Gastrocnemius medialis (tissue), 4 donors: ENCODE results near the gene CABCOCO1. TPM values are rescaled to one million over a fixed set of nuclear protein-coding genes. Genes with fewer than 3 reads are reported as not detected.
"Not testable (repeated sequence)": the region's sequence is repeated elsewhere in the genome, so short reads cannot be mapped to it uniquely, and the experiment has no call there.

Source experiments
- ATAC-seq, 2 donors: fragments of 150-250 bp; one replicate each; pipeline ENCODE4 v1.9.1; 2016
- DNase-seq, 2 donors: peaks; one replicate each; pipeline ENCODE4 v3.0.0-alpha.2; 2019
- H3K27ac ChIP-seq, 4 donors: fragments of 200-600 bp; sonication (generic); 1 replicate in 1 of 4; 2 replicates in 3 of 4; pipeline ENCODE4 v1.5.1; 2016 to 2018; ENCODE audit warnings: mild to moderate bottlenecking in 2 of 4, moderate library complexity in 1 of 4
- H3K27me3 ChIP-seq, 3 donors: fragments of 200-600 bp; sonication (generic) in 2 of 3; 1 replicate in 1 of 3; 2 replicates in 2 of 3; pipeline versions ENCODE4 v1.5.1 to v1.6.0; 2016 to 2019; ENCODE audit warnings: mild to moderate bottlenecking in 1 of 3, moderate library complexity in 1 of 3
- H3K36me3 ChIP-seq, 2 donors: fragments of 200-600 bp; sonication (generic) in 1 of 2; one replicate each; pipeline ENCODE4 v1.5.1; 2017 to 2018
- H3K4me1 ChIP-seq, 2 donors: fragments of 200-600 bp; sonication (generic) in 1 of 2; one replicate each; pipeline ENCODE4 v1.5.1; 2016 to 2017; ENCODE audit warnings: mild to moderate bottlenecking in 2 of 2
- H3K4me3 ChIP-seq, 4 donors: fragments of 200-600 bp; sonication (generic) in 3 of 4; 1 replicate in 1 of 4; 2 replicates in 3 of 4; pipeline ENCODE4 v1.5.1; 2016 to 2019; ENCODE audit warnings: mild to moderate bottlenecking in 2 of 4
- H3K9me3 ChIP-seq, 3 donors: fragments of 200-600 bp; sonication (generic) in 2 of 3; 1 replicate in 1 of 3; 2 replicates in 2 of 3; pipeline ENCODE4 v1.5.1; 2016 to 2019
- CTCF ChIP-seq, 5 experiments: fragments of 450-650 bp in 3 of 5; fragments of 200-600 bp in 2 of 5; sonication (generic) in 2 of 5; IDR thresholded peaks in 4 of 5; conservative IDR thresholded peaks in 1 of 5; 1 replicate in 4 of 5; 2 replicates in 1 of 5; pipeline ENCODE4 v1.5.1; 2016 to 2019; ENCODE audit warnings: antibody characterized with exemption in 5 of 5, mild to moderate bottlenecking in 3 of 5, moderate library complexity in 3 of 5
- POLR2A ChIP-seq, 2 donors: fragments of 450-650 bp; IDR thresholded peaks; one replicate each; pipeline ENCODE4 v1.6.1; 2017; ENCODE audit warnings: antibody characterized with exemption in 2 of 2, mild to moderate bottlenecking in 2 of 2, moderate library complexity in 2 of 2
- in situ Hi-C, 4 donors: fragments of 200-750 bp; cut with MboI; loops; one replicate each; pipeline versions ENCODE4 v1.15.0 to v1.8.0; 2017; ENCODE audit warnings: low sequenced_read_pairs in 4 of 4
- intact Hi-C: fragments of 100-400 bp; cut with DNase I; formaldehyde crosslinking; loops from one replicate; pipeline ENCODE4 v1.15.1; 2023; ENCODE audit warnings: low total_unique reads
- total RNA-seq, 4 donors: library from RNA; depleted of rRNA; stranded (reverse); fragments of >200 nt; gene quantifications; one replicate each; pipeline versions ENCODE4 v1.1.0 to v1.2.3, GENCODE V29; 2016

Gene CABCOCO1
- total RNA-seq, 4 donors from 2014 or later: not detected

- DNase-seq: no peak
- in situ Hi-C loops: loop anchor here in 2 of 4 donors (25.0 kb wide), 1 partner anchor 596 kb away; no protein-coding TSS in a partner anchor
- intact Hi-C loops: loop anchor here (5.0 kb wide), 1 partner anchor 916 kb away; no protein-coding TSS in a partner anchor
Observed at GRCh38 chr10:61733358-61733940, 70.7 kb downstream of the CABCOCO1 start.

GRCh38 chr10:61735882-61736281, 73.2 kb downstream of the CABCOCO1 start:
- Histone ChIP-seq H3K27me3 (no peaks in the 10 kb centered on the region), H3K9me3 (no peaks in the 10 kb centered on the region), H3K27ac (no peak overlapping the region), H3K4me3 (no peak overlapping the region), H3K36me3 (no peaks in the 10 kb centered on the region), H3K4me1 (no peaks in the 10 kb centered on the region)
- TF ChIP-seq POLR2A (IDR thresholded peaks at IDR 0.05) (no peak), CTCF (IDR thresholded peaks at IDR 0.05 in 4 of 5, conservative IDR thresholded peaks at IDR 0.05 in 1 of 5) (no peak)
- ATAC-seq (no peak), DNase-seq (no peak)
- in situ Hi-C loops (loop anchor here in 2 of 4 donors (25.0 kb wide), 1 partner anchor 599 kb away; no protein-coding TSS in a partner anchor), intact Hi-C loops (no loop called here)

More at GRCh38 chr10:61733358-61733940, 70.7 kb downstream of the CABCOCO1 start:
- Histone ChIP-seq H3K27ac (no peak overlapping the region), H3K27me3 (no peaks in the 10 kb centered on the region), H3K9me3 (no peaks in the 10 kb centered on the region), H3K4me3 (no peak overlapping the region), H3K4me1 (no peaks in the 10 kb centered on the region), H3K36me3 (no peaks in the 10 kb centered on the region)
- no peak for ATAC-seq
- TF ChIP-seq CTCF (IDR thresholded peaks at IDR 0.05 in 4 of 5, conservative IDR thresholded peaks at IDR 0.05 in 1 of 5): peak in 2 of 5 experiments; percentile 38 to 49
- no peak for TF ChIP-seq POLR2A (IDR thresholded peaks at IDR 0.05)

- H3K9me3 ChIP-seq, H3K27ac ChIP-seq, H3K4me1 ChIP-seq, intact Hi-C loops, ATAC-seq, H3K4me3 ChIP-seq, H3K36me3 ChIP-seq, H3K27me3 ChIP-seq, DNase-seq: not testable (repeated sequence)
- in situ Hi-C loops: loop anchor here in 2 of 4 donors (25.0 kb wide), 1 partner anchor 600 kb away; no protein-coding TSS in a partner anchor
Observed at GRCh38 chr10:61737455-61737854, 74.7 kb downstream of the CABCOCO1 start.

- H3K36me3 ChIP-seq: no peaks in the 10 kb centered on the region
- intact Hi-C loops: no loop called here
- no peaks in the 10 kb centered on the region for H3K27me3 ChIP-seq
- in situ Hi-C loops: loop anchor here in 2 of 4 donors (25.0 kb wide), 1 partner anchor 606 kb away; no protein-coding TSS in a partner anchor
- TF ChIP-seq CTCF (IDR thresholded peaks at IDR 0.05 in 4 of 5, conservative IDR thresholded peaks at IDR 0.05 in 1 of 5): no peak
- no peak for TF ChIP-seq POLR2A (IDR thresholded peaks at IDR 0.05)
- no peaks in the 10 kb centered on the region for H3K4me1 ChIP-seq
- DNase-seq (no peak), ATAC-seq (no peak)
- no peaks in the 10 kb centered on the region for H3K9me3 ChIP-seq
- H3K27ac ChIP-seq: no peak overlapping the region
- H3K4me3 ChIP-seq: no peak overlapping the region
Observed at GRCh38 chr10:61742812-61743211, 80.1 kb downstream of the CABCOCO1 start.

GRCh38 chr10:61744469-61744868, 81.7 kb downstream of the CABCOCO1 start:
- intact Hi-C loops (no loop called here), in situ Hi-C loops (loop anchor here in 2 of 4 donors (25.0 kb wide), 1 partner anchor 607 kb away; no protein-coding TSS in a partner anchor)
- H3K27ac ChIP-seq: no peak overlapping the region

More at GRCh38 chr10:61744469-61744868, 81.7 kb downstream of the CABCOCO1 start:
- no peaks in the 10 kb centered on the region for H3K9me3 ChIP-seq
- H3K4me3 ChIP-seq: no peak overlapping the region
- H3K4me1 ChIP-seq: no peaks in the 10 kb centered on the region
- TF ChIP-seq POLR2A (IDR thresholded peaks at IDR 0.05) (no peak), CTCF (IDR thresholded peaks at IDR 0.05 in 4 of 5, conservative IDR thresholded peaks at IDR 0.05 in 1 of 5) (no peak)
- H3K27me3 ChIP-seq: no peaks in the 10 kb centered on the region
- H3K36me3 ChIP-seq: no peaks in the 10 kb centered on the region
- DNase-seq: no peak
- ATAC-seq: no peak
